GM23248 (cell line): Measurements from ENCODE around the gene ABCA8.

Experiments used
- EZH2 ChIP-seq: fragments of 200-600 bp; sonication (generic); IDR thresholded peaks from 2 replicates; pipeline ENCODE4 v1.6.1; 2018; ENCODE audit warnings: antibody characterized with exemption, mild to moderate bottlenecking; ENCODE audit not compliant: insufficient read depth, poor library complexity, severe bottlenecking
- EZH2phosphoT487 ChIP-seq: fragments of 200-600 bp; sonication (generic); IDR thresholded peaks from 2 replicates; pipeline ENCODE4 v1.6.1; 2018; ENCODE audit warnings: antibody characterized with exemption, moderate library complexity, mild to moderate bottlenecking, low read depth; ENCODE audit not compliant: insufficient read depth

DNA sequence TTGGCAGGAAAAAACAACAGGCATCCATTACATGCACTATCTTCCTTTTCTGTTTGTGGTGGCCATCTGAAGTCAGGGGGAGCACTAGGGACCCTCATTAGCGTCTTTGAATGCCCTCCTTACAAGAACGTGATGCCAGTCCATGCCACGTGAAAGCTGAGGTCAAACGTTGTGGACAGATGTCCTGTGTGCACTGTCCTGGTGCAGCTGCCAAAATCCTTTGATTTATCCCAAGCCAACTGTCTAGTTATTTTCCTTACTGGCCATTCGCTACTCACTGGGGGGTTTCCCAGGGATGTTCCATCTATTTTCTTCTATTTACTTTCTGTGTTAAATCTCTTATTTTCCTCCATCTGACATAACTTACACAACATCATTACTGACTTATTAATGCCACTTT is 135.7 kb downstream of the ABCA8 start:
- TF ChIP-seq EZH2 (no peak), EZH2phosphoT487 (no peak)
